ENCODE data around the gene SBNO2.
"Not testable (repeated sequence)": the region's sequence is repeated elsewhere in the genome, so short reads cannot be mapped to it uniquely, and the experiment has no call there.

SBNO2 gene

GRCh38 chr19:1132552-1133383, 41.3 kb downstream of the SBNO2 start:
- DNase-seq, result peak; percentile 45

- DNase-seq, result peak; percentile 93
These were observed 42.1 kb downstream of the SBNO2 start for GRCh38 chr19:1131718-1132551.

GRCh38 chr19:1130771-1131717, 43.0 kb downstream of the SBNO2 start:
- no peak for DNase-seq

GRCh38 chr19:1129535-1129934, 44.5 kb downstream of the SBNO2 start:
- DNase-seq, result no peak

GRCh38 chr19:1129084-1129483, 45.0 kb downstream of the SBNO2 start:
- DNase-seq, result not testable (repeated sequence)

GRCh38 chr19:1128106-1128505, 46.0 kb downstream of the SBNO2 start:
- DNase-seq, result no peak

GRCh38 chr19:1126984-1127760, 46.9 kb downstream of the SBNO2 start:
- DNase-seq, result no peak

GRCh38 chr19:1125601-1126467, 48.2 kb downstream of the SBNO2 start:
- no peak for DNase-seq

- no peak for DNase-seq
These were observed 50.0 kb downstream of the SBNO2 start for GRCh38 chr19:1123885-1124677.

- no peak for DNase-seq
These were observed 50.7 kb downstream of the SBNO2 start for GRCh38 chr19:1123381-1123780.

GRCh38 chr19:1122972-1123363, 51.1 kb downstream of the SBNO2 start:
- peak; percentile 88 for DNase-seq

GRCh38 chr19:1122021-1122971, 51.8 kb downstream of the SBNO2 start:
- no peak for DNase-seq

- no peak for DNase-seq
These were observed 52.7 kb downstream of the SBNO2 start for GRCh38 chr19:1121395-1121794.

GRCh38 chr19:1119475-1120217, 54.4 kb downstream of the SBNO2 start:
- no peak for DNase-seq

- no peak for DNase-seq
These were observed 55.1 kb downstream of the SBNO2 start for GRCh38 chr19:1118999-1119398.

GRCh38 chr19:1117654-1118053, 56.4 kb downstream of the SBNO2 start:
- DNase-seq, result no peak

GRCh38 chr19:1116726-1117581, 57.1 kb downstream of the SBNO2 start:
- no peak for DNase-seq

Measured in hematopoietic multipotent progenitor cell treated with erythropoietin and hydrocortisone succinate and interleukin-3 and kit ligand, for 4 days (in vitro differentiated cells).